GM12801 (cell line): ENCODE results near the gene RBFOX1.

Experiments used
- TF ChIP-seq, protein P1 (sequence below): IDR thresholded peaks from one replicate; pipeline ENCODE4 v1.5.1; 2011; ENCODE audit warnings: control low read depth; ENCODE audit not compliant: insufficient read length; ENCODE audit errors: extremely low read depth

RBFOX1 gene

GRCh38 chr16:7333180-7333725, 608 bp downstream of the RBFOX1 start:
- TF ChIP-seq, protein P1, sequence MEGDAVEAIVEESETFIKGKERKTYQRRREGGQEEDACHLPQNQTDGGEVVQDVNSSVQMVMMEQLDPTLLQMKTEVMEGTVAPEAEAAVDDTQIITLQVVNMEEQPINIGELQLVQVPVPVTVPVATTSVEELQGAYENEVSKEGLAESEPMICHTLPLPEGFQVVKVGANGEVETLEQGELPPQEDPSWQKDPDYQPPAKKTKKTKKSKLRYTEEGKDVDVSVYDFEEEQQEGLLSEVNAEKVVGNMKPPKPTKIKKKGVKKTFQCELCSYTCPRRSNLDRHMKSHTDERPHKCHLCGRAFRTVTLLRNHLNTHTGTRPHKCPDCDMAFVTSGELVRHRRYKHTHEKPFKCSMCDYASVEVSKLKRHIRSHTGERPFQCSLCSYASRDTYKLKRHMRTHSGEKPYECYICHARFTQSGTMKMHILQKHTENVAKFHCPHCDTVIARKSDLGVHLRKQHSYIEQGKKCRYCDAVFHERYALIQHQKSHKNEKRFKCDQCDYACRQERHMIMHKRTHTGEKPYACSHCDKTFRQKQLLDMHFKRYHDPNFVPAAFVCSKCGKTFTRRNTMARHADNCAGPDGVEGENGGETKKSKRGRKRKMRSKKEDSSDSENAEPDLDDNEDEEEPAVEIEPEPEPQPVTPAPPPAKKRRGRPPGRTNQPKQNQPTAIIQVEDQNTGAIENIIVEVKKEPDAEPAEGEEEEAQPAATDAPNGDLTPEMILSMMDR: no peak

DNA sequence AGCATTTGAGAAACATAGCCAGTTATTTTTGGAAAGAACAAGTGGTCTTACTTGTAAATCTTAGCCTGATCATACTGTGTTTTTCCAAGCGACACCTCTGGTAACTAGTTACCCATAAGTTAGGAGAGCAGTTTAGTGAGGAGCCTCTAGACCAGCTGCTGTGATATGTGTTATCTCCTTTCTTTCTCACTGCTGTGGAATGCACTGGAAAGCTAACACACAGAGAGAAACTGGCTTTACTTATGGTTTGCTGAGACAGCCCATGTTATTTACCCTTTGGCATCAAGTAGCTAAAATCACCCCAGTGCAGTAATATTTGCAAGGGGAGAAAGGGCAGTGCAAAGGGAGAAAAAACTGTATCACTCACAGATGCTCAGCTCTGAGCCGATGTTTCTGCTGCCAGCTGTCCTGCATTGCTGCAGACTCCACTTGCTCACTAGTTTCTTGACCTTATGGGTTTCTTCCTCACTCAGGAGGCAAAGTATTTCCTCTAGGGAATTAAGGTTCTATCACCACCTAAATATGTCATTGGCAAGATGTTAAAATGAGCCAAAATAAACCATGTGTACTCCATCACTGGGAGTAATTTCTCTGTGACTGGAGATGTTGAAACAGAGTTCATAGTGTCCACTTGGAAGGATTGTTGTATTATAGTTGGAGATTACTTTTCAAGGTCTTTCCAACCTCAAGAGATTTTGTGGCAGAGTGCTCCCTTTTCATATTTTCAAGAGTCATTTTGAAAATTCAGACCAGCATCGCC, 2.3 kb downstream of the RBFOX1 start:
- TF ChIP-seq, protein P1: no peak

DNA sequence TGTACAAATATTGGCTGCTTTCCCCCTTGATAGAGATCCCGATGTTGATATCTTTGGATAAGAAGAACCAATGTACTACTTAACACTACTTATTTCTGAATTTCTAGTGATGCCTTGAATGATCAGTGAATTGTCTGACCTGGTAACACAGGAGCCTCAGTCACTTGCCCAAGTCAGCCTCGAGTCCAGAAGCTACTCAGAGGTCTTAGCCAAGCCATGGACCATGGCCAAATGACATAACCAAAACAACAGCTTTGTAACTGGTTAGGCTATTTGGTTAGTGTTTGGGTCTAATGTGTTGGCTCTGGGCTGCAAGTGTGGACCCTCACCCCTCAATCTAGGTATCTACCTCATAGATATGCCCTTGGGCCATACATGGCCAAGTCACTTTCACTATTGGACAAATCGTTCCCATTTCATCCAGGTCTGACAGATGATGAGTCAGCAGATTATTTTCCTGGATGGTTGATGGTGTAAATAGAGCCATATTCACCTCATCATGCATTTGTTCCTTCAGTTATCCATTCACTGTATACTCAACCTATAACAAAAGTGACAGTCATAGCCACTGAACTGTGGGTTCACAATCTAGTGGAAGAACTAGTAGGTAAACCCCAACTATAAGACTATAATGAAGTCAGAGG, 3.5 kb downstream of the RBFOX1 start:
- TF ChIP-seq, protein P1: no peak

GRCh38 chr16:7336742-7337141, 4.1 kb downstream of the RBFOX1 start:
- TF ChIP-seq, protein P1: no peak

DNA sequence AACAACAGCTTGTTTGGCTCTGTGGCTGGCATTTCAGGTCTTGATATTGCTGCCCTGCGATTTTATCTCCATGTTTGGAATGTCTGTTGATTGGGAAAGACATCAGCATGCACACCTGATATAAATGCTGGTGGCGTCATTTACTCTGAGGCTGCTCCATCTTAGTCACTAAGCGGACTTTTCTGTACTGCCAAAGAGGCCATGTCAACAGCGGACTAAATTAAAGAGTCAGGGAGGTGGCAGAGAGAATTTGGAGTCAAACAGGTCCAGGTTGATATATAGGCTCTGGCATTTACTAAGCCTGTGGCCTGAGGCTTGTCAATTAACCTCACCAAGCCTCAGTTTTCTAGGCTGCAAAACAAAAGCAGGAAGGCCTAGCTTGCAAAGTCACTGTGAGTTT, 6.2 kb downstream of the RBFOX1 start:
- TF ChIP-seq, protein P1: no peak

GRCh38 chr16:7339700-7340099, 7.1 kb downstream of the RBFOX1 start:
- TF ChIP-seq, protein P1: no peak

GRCh38 chr16:7340938-7341337, 8.3 kb downstream of the RBFOX1 start:
- TF ChIP-seq, protein P1: no peak
